IPS-15b (cell line): ENCODE measurements around the gene KIF16B.
A peak's percentile ranks its signal among the peaks of the same experiment; 100 is the strongest.

Source experiments
- H3K27me3 ChIP-seq: one replicate; pipeline ENCODE4 v1.6.1; 2013; ENCODE audit warnings: low read length; ENCODE audit not compliant: control insufficient read depth, insufficient read depth
- H3K36me3 ChIP-seq: one replicate; pipeline ENCODE4 v1.6.1; 2013; ENCODE audit warnings: low read length; ENCODE audit not compliant: control insufficient read depth, insufficient read depth
- H3K4me1 ChIP-seq: one replicate; pipeline ENCODE4 v1.6.1; 2013; ENCODE audit warnings: mild to moderate bottlenecking, low read length; ENCODE audit not compliant: control insufficient read depth, insufficient read depth
- H3K4me3 ChIP-seq: one replicate; pipeline ENCODE4 v1.5.1; 2013; ENCODE audit warnings: low read depth, low read length
- H3K9ac ChIP-seq: one replicate; pipeline ENCODE4 v1.6.1; 2013; ENCODE audit warnings: low read depth, mild to moderate bottlenecking, low read length
- H3K9me3 ChIP-seq: one replicate; pipeline ENCODE4 v1.6.1; 2013; ENCODE audit warnings: mild to moderate bottlenecking, low read length; ENCODE audit not compliant: control insufficient read depth, insufficient read depth

Gene KIF16B

GRCh38 chr20:16588241-16588640 lies 15.0 kb upstream of the KIF16B start:
- H3K9me3 ChIP-seq = no peaks in the 10 kb centered on the region
- no peak overlapping the region for H3K4me3 ChIP-seq
- H3K9ac ChIP-seq = no peak overlapping the region
- peaks cover 9% of the 10 kb centered on the region for H3K4me1 ChIP-seq
- H3K27me3 ChIP-seq = no peaks in the 10 kb centered on the region
- H3K36me3 ChIP-seq = no peaks in the 10 kb centered on the region

- H3K4me3 ChIP-seq = no peak overlapping the region
- no peaks in the 10 kb centered on the region for H3K36me3 ChIP-seq
- H3K4me1 ChIP-seq = peaks cover 9% of the 10 kb centered on the region
- no peaks in the 10 kb centered on the region for H3K9me3 ChIP-seq
- no peak overlapping the region for H3K9ac ChIP-seq
- H3K27me3 ChIP-seq = no peaks in the 10 kb centered on the region
These were observed 13.8 kb upstream of the KIF16B start for GRCh38 chr20:16587066-16587465.

GRCh38 chr20:16583474-16583873 lies 10.2 kb upstream of the KIF16B start:
- no peaks in the 10 kb centered on the region for H3K27me3 ChIP-seq
- H3K4me3 ChIP-seq = no peak overlapping the region
- H3K9ac ChIP-seq = no peak overlapping the region
- no peaks in the 10 kb centered on the region for H3K36me3 ChIP-seq
- no peaks in the 10 kb centered on the region for H3K9me3 ChIP-seq
- H3K4me1 ChIP-seq = peaks cover 15% of the 10 kb centered on the region

- H3K27me3 ChIP-seq = no peaks in the 10 kb centered on the region
- no peaks in the 10 kb centered on the region for H3K9me3 ChIP-seq
- peaks cover 6% of the 10 kb centered on the region for H3K4me1 ChIP-seq
- H3K36me3 ChIP-seq = no peaks in the 10 kb centered on the region
- H3K9ac ChIP-seq = no peak overlapping the region
- no peak overlapping the region for H3K4me3 ChIP-seq
These were observed 8.0 kb upstream of the KIF16B start for GRCh38 chr20:16581241-16581640.

GRCh38 chr20:16580620-16581019 lies 7.4 kb upstream of the KIF16B start:
- Histone ChIP-seq H3K4me3 (no peak overlapping the region), H3K9me3 (no peaks in the 10 kb centered on the region), H3K4me1 (peaks cover 9% of the 10 kb centered on the region), H3K36me3 (no peaks in the 10 kb centered on the region), H3K27me3 (no peaks in the 10 kb centered on the region), H3K9ac (no peak overlapping the region)

- Histone ChIP-seq H3K9me3 (no peaks in the 10 kb centered on the region), H3K36me3 (no peaks in the 10 kb centered on the region), H3K9ac (no peak overlapping the region), H3K4me1 (peaks cover 9% of the 10 kb centered on the region), H3K27me3 (no peaks in the 10 kb centered on the region), H3K4me3 (no peak overlapping the region)
These were observed 6.9 kb upstream of the KIF16B start for GRCh38 chr20:16580147-16580546.

- H3K4me1 ChIP-seq = peaks cover 14% of the 10 kb centered on the region
- H3K9ac ChIP-seq = no peak overlapping the region
These were observed 3.0 kb upstream of the KIF16B start for GRCh38 chr20:16576219-16576618.

GRCh38 chr20:16575390-16576140 lies 2.3 kb upstream of the KIF16B start:
- Histone ChIP-seq H3K36me3 (no peaks in the 10 kb centered on the region), H3K4me1 (peaks cover 14% of the 10 kb centered on the region), H3K9ac (peak overlapping the region; percentile 37), H3K4me3 (peak overlapping the region; percentile 71), H3K27me3 (no peaks in the 10 kb centered on the region), H3K9me3 (no peaks in the 10 kb centered on the region)

More at GRCh38 chr20:16576219-16576618, 3.0 kb upstream of the KIF16B start:
- Histone ChIP-seq H3K9me3 (no peaks in the 10 kb centered on the region), H3K36me3 (no peaks in the 10 kb centered on the region), H3K4me3 (no peak overlapping the region), H3K27me3 (no peaks in the 10 kb centered on the region)

GRCh38 chr20:16574656-16575355 lies 1.6 kb upstream of the KIF16B start:
- no peaks in the 10 kb centered on the region for H3K27me3 ChIP-seq
- H3K9me3 ChIP-seq = no peaks in the 10 kb centered on the region
- peaks cover 10% of the 10 kb centered on the region for H3K4me1 ChIP-seq
- peak overlapping the region; percentile 37 for H3K9ac ChIP-seq
- no peaks in the 10 kb centered on the region for H3K36me3 ChIP-seq
- peak overlapping the region; percentile 71 for H3K4me3 ChIP-seq

GRCh38 chr20:16571333-16571732 lies 1.9 kb downstream of the KIF16B start:
- H3K27me3 ChIP-seq = no peaks in the 10 kb centered on the region
- no peaks in the 10 kb centered on the region for H3K9me3 ChIP-seq
- H3K4me3 ChIP-seq = no peak overlapping the region
- H3K4me1 ChIP-seq = peaks cover 8% of the 10 kb centered on the region
- no peaks in the 10 kb centered on the region for H3K36me3 ChIP-seq
- H3K9ac ChIP-seq = no peak overlapping the region

- Histone ChIP-seq H3K4me1 (peaks cover 7% of the 10 kb centered on the region), H3K9ac (no peak overlapping the region), H3K36me3 (no peaks in the 10 kb centered on the region), H3K4me3 (no peak overlapping the region), H3K9me3 (no peaks in the 10 kb centered on the region), H3K27me3 (no peaks in the 10 kb centered on the region)
These were observed 3.7 kb downstream of the KIF16B start for GRCh38 chr20:16569246-16570153.
